Caco-2 (cell line): Measurements from ENCODE around the gene DOCK10. TPM values are rescaled to one million over a fixed set of nuclear protein-coding genes. Genes with fewer than 3 reads are reported as not detected.

ENCODE experiments used
- BruUV-seq: library from RNA; stranded (reverse); fragments of 400-500 nt; replicated peaks from 2 replicates; lab custom pipeline; 2021; lab: Mats Ljungman, UMichigan
- CTCF ChIA-PET: fragments of 300-600 bp; sonication (Branson Sonifier 250); formaldehyde crosslinking; loops from one replicate; lab custom pipeline; 2022; ENCODE audit warnings: antibody characterized with exemption; lab: Charles Lee
- POLR2A ChIA-PET: fragments of 300-600 bp; sonication (Branson Sonifier 250); formaldehyde crosslinking; loops from one replicate; lab custom pipeline; 2022; ENCODE audit warnings: antibody characterized with exemption; lab: Charles Lee
- DNase-seq, 2 experiments: peaks; one replicate each; pipeline versions ENCODE4 v3.0.0 to v3.0.0-alpha.2; 2020 to 2022
- H3K27me3 ChIP-seq: replicated peaks from 2 replicates; pipeline ENCODE4 v1.6.0; 2011; ENCODE audit warnings: low read length; ENCODE audit not compliant: control insufficient read depth, insufficient read depth
- H3K36me3 ChIP-seq: 2 replicates; pipeline ENCODE4 v1.5.1; 2011; ENCODE audit warnings: low read length; ENCODE audit not compliant: control insufficient read depth, insufficient read depth
- H3K4me1 ChIP-seq: fragments of 250-450 bp; sonication (Bioruptor Pico); 2 replicates; pipeline ENCODE4 v1.5.1; 2020; ENCODE audit warnings: mild to moderate bottlenecking
- H3K4me3 ChIP-seq: 2 replicates; pipeline ENCODE4 v1.5.1; 2011; ENCODE audit warnings: low read depth, mild to moderate bottlenecking, control low read depth, low read length
- H3K9me3 ChIP-seq: fragments of 250-450 bp; sonication (Bioruptor Pico); 2 replicates; pipeline ENCODE4 v1.5.1; 2020; ENCODE audit warnings: mild to moderate bottlenecking, moderate library complexity
- H3K27ac Mint-ChIP-seq: one replicate; pipeline ENCODE4 v1.8.0; 2022; ENCODE audit warnings: mixed read lengths; ENCODE audit not compliant: unreplicated experiment
- H3K27me3 Mint-ChIP-seq: one replicate; pipeline ENCODE4 v1.8.0; 2022; ENCODE audit warnings: mixed read lengths; ENCODE audit not compliant: insufficient read depth, unreplicated experiment
- H3K36me3 Mint-ChIP-seq: one replicate; pipeline ENCODE4 v1.8.0; 2022; ENCODE audit warnings: mild to moderate bottlenecking, mixed read lengths; ENCODE audit not compliant: insufficient read depth, unreplicated experiment
- H3K4me1 Mint-ChIP-seq: one replicate; pipeline ENCODE4 v1.8.0; 2022; ENCODE audit warnings: low read depth, mixed read lengths; ENCODE audit not compliant: unreplicated experiment
- H3K4me3 Mint-ChIP-seq: one replicate; pipeline ENCODE4 v1.8.0; 2022; ENCODE audit warnings: mild to moderate bottlenecking, moderate library complexity, mixed read lengths; ENCODE audit not compliant: unreplicated experiment
- H3K9me3 Mint-ChIP-seq: one replicate; pipeline ENCODE4 v1.8.0; 2022; ENCODE audit warnings: mixed read lengths; ENCODE audit not compliant: unreplicated experiment
- intact Hi-C: fragments of 100-400 bp; cut with micrococcal nuclease; formaldehyde crosslinking; loops from one replicate; pipeline ENCODE4 v1.10.0; 2022; ENCODE audit not compliant: unreplicated experiment
- microRNA-seq: library from miRNA; unstranded; fragments of <30 nt; microRNA quantifications from one replicate; pipeline ENCODE4 v1.2.0, GENCODE V29; 2022
- total RNA-seq: library from RNA; stranded (reverse); gene quantifications from 2 replicates; pipeline ENCODE4 v1.2.3, GENCODE V29; 2022
- TF ChIP-seq, protein P1 (sequence below), 2 experiments: fragments of 200-600 bp in 1 of 2; IDR thresholded peaks; 1 replicate in 1 of 2; 2 replicates in 1 of 2; pipeline versions ENCODE4 v1.5.1 to v1.8.0; 2011 to 2022; ENCODE audit warnings: antibody characterized with exemption in 1 of 2, control low read depth in 1 of 2, inconsistent platforms in 1 of 2, low read depth in 1 of 2, low read length in 1 of 2, mild to moderate bottlenecking in 1 of 2, moderate library complexity in 1 of 2; ENCODE audit not compliant: insufficient read depth in 1 of 2, severe bottlenecking in 1 of 2, unreplicated experiment in 1 of 2

DOCK10 gene
- total RNA-seq, 1 experiment from 2014 or later = not detected

DNA sequence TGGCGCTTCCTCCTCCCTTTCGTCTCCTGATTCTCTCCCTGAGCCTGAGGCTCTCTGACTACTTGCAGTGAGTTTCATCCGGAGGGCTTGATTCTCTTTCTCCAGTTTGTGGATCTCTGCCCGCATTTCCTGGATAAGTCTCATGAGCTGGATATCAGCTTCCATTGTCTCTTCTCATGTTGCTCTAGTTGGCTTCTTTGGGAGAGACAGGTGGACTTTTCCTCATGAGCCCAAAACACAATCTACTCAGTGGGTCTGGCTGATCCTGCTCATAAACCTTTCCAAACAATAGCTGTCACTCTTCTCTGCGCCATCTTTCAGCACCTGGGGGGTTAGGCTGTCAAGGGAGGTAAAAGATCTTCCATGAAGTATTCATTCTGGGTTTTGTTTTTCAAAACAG, 326.1 kb downstream of the DOCK10 start, which contains the start of gene CCDC195:
TSS of gene CCDC195 (minus strand) at position 165 of the 400 bp plus-strand sequence. CDS start at position 165, 0 bp downstream.
- Mint-ChIP-seq H3K4me3 (no peak within 1 kb of the TSS), H3K27me3 (no peaks in the 10 kb centered on the region), H3K9me3 (no peaks in the 10 kb centered on the region), H3K27ac (no peak within 1 kb of the TSS), H3K36me3 (no peaks in the 10 kb centered on the region), H3K4me1 (no peaks in the 10 kb centered on the region)
- ChIA-PET CTCF (no interaction called here), POLR2A (no interaction called here)
- H3K27me3 ChIP-seq = no peaks in the 10 kb centered on the region
- no peaks in the 10 kb centered on the region for H3K36me3 ChIP-seq
- H3K9me3 ChIP-seq = no peaks in the 10 kb centered on the region
- no peak within 1 kb of the TSS for H3K4me3 ChIP-seq
- intact Hi-C loops = no loop called here
- no TSS peak for BruUV-seq
- DNase-seq = no peak
- TF ChIP-seq, protein P1, sequence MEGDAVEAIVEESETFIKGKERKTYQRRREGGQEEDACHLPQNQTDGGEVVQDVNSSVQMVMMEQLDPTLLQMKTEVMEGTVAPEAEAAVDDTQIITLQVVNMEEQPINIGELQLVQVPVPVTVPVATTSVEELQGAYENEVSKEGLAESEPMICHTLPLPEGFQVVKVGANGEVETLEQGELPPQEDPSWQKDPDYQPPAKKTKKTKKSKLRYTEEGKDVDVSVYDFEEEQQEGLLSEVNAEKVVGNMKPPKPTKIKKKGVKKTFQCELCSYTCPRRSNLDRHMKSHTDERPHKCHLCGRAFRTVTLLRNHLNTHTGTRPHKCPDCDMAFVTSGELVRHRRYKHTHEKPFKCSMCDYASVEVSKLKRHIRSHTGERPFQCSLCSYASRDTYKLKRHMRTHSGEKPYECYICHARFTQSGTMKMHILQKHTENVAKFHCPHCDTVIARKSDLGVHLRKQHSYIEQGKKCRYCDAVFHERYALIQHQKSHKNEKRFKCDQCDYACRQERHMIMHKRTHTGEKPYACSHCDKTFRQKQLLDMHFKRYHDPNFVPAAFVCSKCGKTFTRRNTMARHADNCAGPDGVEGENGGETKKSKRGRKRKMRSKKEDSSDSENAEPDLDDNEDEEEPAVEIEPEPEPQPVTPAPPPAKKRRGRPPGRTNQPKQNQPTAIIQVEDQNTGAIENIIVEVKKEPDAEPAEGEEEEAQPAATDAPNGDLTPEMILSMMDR (IDR thresholded peaks at IDR 0.05; ENCODE audit: insufficient read depth in 1 of 2, low read depth in 1 of 2, low read length in 1 of 2, severe bottlenecking in 1 of 2, unreplicated experiment in 1 of 2) = no peak
- no peaks in the 10 kb centered on the region for H3K4me1 ChIP-seq

Small RNA genes within 50 kb of the gene (microRNA-seq; reads per million reads assigned to microRNA genes)
- gene MIR4439 = not detected
